CD4-positive, alpha-beta T cell (primary cell): Measurements from ENCODE around the gene BAZ1A. TPM values are rescaled to one million over a fixed set of nuclear protein-coding genes. Genes with fewer than 3 reads are reported as not detected.

Source experiments
- ATAC-seq: fragments of 200-7000 bp; cut with Tn5 transposase; one replicate; pipeline ENCODE4 v1.10.0; 2022; ENCODE audit warnings: mild to moderate bottlenecking; ENCODE audit not compliant: poor library complexity
- CTCF ChIA-PET: fragments of 350-600 bp; sonication (Branson Sonifier 250); formaldehyde crosslinking; loops from one replicate; lab custom pipeline; 2021; ENCODE audit warnings: antibody characterized with exemption, inconsistent platforms; lab: Charles Lee
- POLR2A ChIA-PET: fragments of 350-600 bp; sonication (Branson Sonifier 250); formaldehyde crosslinking; loops from one replicate; lab custom pipeline; 2021; ENCODE audit warnings: antibody characterized with exemption, inconsistent platforms; lab: Charles Lee
- DNase-seq, 14 experiments: peaks; one replicate each; pipeline ENCODE4 v3.0.0-alpha.2; 2013 to 2020; ENCODE audit warnings: mixed read lengths in 2 of 14
- H3K27ac ChIP-seq, 2 donors: one replicate each; pipeline versions ENCODE4 v1.5.1 to v1.7.0; 2013; ENCODE audit warnings: low read length in 2 of 2, low read depth in 1 of 2, mild to moderate bottlenecking in 1 of 2
- H3K27me3 ChIP-seq, 2 experiments: 1 replicate in 1 of 2; 2 replicates in 1 of 2; pipeline versions ENCODE4 v1.6.1 to v1.7.0; 2013; ENCODE audit warnings: low read length in 2 of 2, control low read depth in 1 of 2, mild to moderate bottlenecking in 1 of 2, moderate library complexity in 1 of 2; ENCODE audit not compliant: insufficient read depth in 2 of 2, control insufficient read depth in 1 of 2
- H3K36me3 ChIP-seq: one replicate; pipeline ENCODE4 v1.6.1; 2013; ENCODE audit warnings: low read length, control low read depth; ENCODE audit not compliant: insufficient read depth
- H3K4me1 ChIP-seq: one replicate; pipeline ENCODE4 v1.6.1; 2013; ENCODE audit warnings: low read length, control low read depth; ENCODE audit not compliant: insufficient read depth
- H3K4me3 ChIP-seq: one replicate; pipeline ENCODE4 v1.5.1; 2013; ENCODE audit warnings: mild to moderate bottlenecking, low read length, moderate library complexity
- H3K9me3 ChIP-seq, 2 experiments: 1 replicate in 1 of 2; 2 replicates in 1 of 2; pipeline versions ENCODE4 v1.6.1 to v1.7.0; 2013; ENCODE audit warnings: low read length in 2 of 2, mild to moderate bottlenecking in 2 of 2, control low read depth in 1 of 2, moderate library complexity in 1 of 2; ENCODE audit not compliant: control insufficient read depth in 1 of 2, insufficient read depth in 1 of 2
- H3K27ac Mint-ChIP-seq: one replicate; pipeline ENCODE4 v1.8.0; 2020; ENCODE audit warnings: mixed read lengths
- H3K27me3 Mint-ChIP-seq: one replicate; pipeline ENCODE4 v1.8.0; 2021; ENCODE audit warnings: mixed read lengths
- H3K36me3 Mint-ChIP-seq: one replicate; pipeline ENCODE4 v1.8.0; 2021; ENCODE audit warnings: low read depth, mixed read lengths
- H3K4me1 Mint-ChIP-seq: one replicate; pipeline ENCODE4 v1.8.0; 2021; ENCODE audit warnings: low read depth, mixed read lengths
- H3K4me3 Mint-ChIP-seq: one replicate; pipeline ENCODE4 v1.8.0; 2020; ENCODE audit warnings: mild to moderate bottlenecking, mixed read lengths
- H3K9me3 Mint-ChIP-seq: one replicate; pipeline ENCODE4 v1.8.0; 2020; ENCODE audit warnings: mixed read lengths
- intact Hi-C, 2 experiments: fragments of 100-400 bp; cut with DNase I in 1 of 2; cut with micrococcal nuclease in 1 of 2; formaldehyde crosslinking; loops; one replicate each; pipeline versions ENCODE4 v1.15.1 to v1.9.0; 2023 to 2025; cut with DNase I, micrococcal nuclease
- total RNA-seq, 174 experiments: library from RNA in 2 of 174; stranded (reverse) in 2 of 174; gene quantifications; one replicate each; pipeline ENCODE4 v1.2.3 and lab custom pipeline; 2021 to 2026
- TF ChIP-seq, protein P1 (sequence below): fragments of 200-600 bp; IDR thresholded peaks from one replicate; pipeline ENCODE4 v1.8.0; 2022; ENCODE audit warnings: antibody characterized with exemption, mild to moderate bottlenecking

The BAZ1A gene
- total RNA-seq, 2 experiments from 2014 or later: 46.5 to 52.3 TPM

- DNase-seq (peak in 1 of 14 experiments; percentile 18), ATAC-seq (no peak)
- Histone ChIP-seq H3K9me3 (no peaks in the 10 kb centered on the region), H3K27me3 (no peaks in the 10 kb centered on the region), H3K4me3 (no peak overlapping the region), H3K36me3 (peaks cover 34% of the 10 kb centered on the region), H3K27ac (no peak overlapping the region), H3K4me1 (peaks cover 16% of the 10 kb centered on the region)
- POLR2A ChIA-PET: no interaction called here
- Mint-ChIP-seq H3K4me1 (peaks cover 51% of the 10 kb centered on the region), H3K36me3 (peaks cover 63% of the 10 kb centered on the region), H3K27ac (no peak overlapping the region), H3K9me3 (no peaks in the 10 kb centered on the region), H3K27me3 (no peaks in the 10 kb centered on the region), H3K4me3 (no peak overlapping the region)
- CTCF ChIA-PET: interaction anchor here (0.6 to 0.9 kb wide), 2 partner anchors 15 to 194 kb away, joined by 3 read pairs; no protein-coding TSS in a partner anchor
- intact Hi-C loops: no loop called here
- TF ChIP-seq, protein P1, sequence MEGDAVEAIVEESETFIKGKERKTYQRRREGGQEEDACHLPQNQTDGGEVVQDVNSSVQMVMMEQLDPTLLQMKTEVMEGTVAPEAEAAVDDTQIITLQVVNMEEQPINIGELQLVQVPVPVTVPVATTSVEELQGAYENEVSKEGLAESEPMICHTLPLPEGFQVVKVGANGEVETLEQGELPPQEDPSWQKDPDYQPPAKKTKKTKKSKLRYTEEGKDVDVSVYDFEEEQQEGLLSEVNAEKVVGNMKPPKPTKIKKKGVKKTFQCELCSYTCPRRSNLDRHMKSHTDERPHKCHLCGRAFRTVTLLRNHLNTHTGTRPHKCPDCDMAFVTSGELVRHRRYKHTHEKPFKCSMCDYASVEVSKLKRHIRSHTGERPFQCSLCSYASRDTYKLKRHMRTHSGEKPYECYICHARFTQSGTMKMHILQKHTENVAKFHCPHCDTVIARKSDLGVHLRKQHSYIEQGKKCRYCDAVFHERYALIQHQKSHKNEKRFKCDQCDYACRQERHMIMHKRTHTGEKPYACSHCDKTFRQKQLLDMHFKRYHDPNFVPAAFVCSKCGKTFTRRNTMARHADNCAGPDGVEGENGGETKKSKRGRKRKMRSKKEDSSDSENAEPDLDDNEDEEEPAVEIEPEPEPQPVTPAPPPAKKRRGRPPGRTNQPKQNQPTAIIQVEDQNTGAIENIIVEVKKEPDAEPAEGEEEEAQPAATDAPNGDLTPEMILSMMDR: no peak
Measured at GRCh38 chr14:34865889-34866574, 9.1 kb downstream of the BAZ1A start.

DNA sequence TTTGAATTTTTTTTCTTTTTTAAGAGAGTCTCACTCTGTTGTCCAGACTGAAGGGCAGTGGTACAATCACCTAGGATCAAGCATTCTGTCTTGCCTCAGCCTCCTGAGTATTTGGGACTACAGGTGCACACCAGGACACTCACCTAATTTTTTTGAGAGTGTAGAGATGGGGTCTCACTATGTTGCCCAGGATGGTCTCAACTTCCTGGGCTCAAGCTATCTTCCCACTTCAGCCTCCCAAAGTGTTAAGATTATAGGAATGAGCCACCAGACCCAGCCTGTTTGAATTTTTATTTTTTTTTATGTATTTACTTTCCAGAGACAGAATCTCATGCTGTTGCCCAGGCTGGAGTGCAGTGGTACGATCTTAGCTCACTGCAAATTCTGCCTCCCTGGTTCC lies 11.3 kb downstream of the BAZ1A start:
- Histone ChIP-seq H3K36me3 (peaks cover 31% of the 10 kb centered on the region), H3K27me3 (no peaks in the 10 kb centered on the region), H3K4me1 (peaks cover 10% of the 10 kb centered on the region), H3K27ac (no peak overlapping the region), H3K4me3 (no peak overlapping the region), H3K9me3 (no peaks in the 10 kb centered on the region)
- ChIA-PET CTCF (no interaction called here), POLR2A (interaction anchor here (0.6 to 2.1 kb wide), 2 partner anchors 9 to 134 kb away, joined by 3 to 6 read pairs; no protein-coding TSS in a partner anchor)
- Mint-ChIP-seq H3K9me3 (no peaks in the 10 kb centered on the region), H3K27ac (no peak overlapping the region), H3K4me1 (peaks cover 41% of the 10 kb centered on the region), H3K27me3 (no peaks in the 10 kb centered on the region), H3K36me3 (peaks cover 60% of the 10 kb centered on the region), H3K4me3 (no peak overlapping the region)
- TF ChIP-seq, protein P1: no peak
- ATAC-seq: no peak
- DNase-seq: no peak
- intact Hi-C loops: no loop called here

- TF ChIP-seq, protein P1: no peak
- DNase-seq (no peak), ATAC-seq (no peak)
- Mint-ChIP-seq H3K4me1 (peaks cover 38% of the 10 kb centered on the region), H3K9me3 (no peaks in the 10 kb centered on the region), H3K27me3 (no peaks in the 10 kb centered on the region), H3K27ac (peak overlapping the region; percentile 25), H3K4me3 (no peak overlapping the region), H3K36me3 (peaks cover 69% of the 10 kb centered on the region)
- Histone ChIP-seq H3K4me1 (peaks cover 18% of the 10 kb centered on the region), H3K4me3 (no peak overlapping the region), H3K27me3 (no peaks in the 10 kb centered on the region), H3K27ac (no peak overlapping the region), H3K9me3 (peaks cover 0 to 3% of the 10 kb centered on the region in 2 experiments), H3K36me3 (peaks cover 38% of the 10 kb centered on the region)
- ChIA-PET CTCF (interaction anchor here (2.0 kb wide), 1 partner anchor 123 kb away, joined by 7 read pairs; the partner anchor contains the start of gene SRP54), POLR2A (interaction anchor here (0.9 to 3.2 kb wide), 6 partner anchors 10 to 263 kb away, joined by 3 to 13 read pairs (median 5); partner anchors contain the start of genes PPP2R3C and SRP54)
- intact Hi-C loops: loop anchor here in 1 of 2 experiments (5.0 kb wide), 1 partner anchor 124 kb away; the partner anchor contains the start of gene SRP54
Measured at GRCh38 chr14:34858765-34859164, 16.4 kb downstream of the BAZ1A start.
